PC-3 (cell line): ENCODE measurements around the gene NSMCE1. TPM values are rescaled to one million over a fixed set of nuclear protein-coding genes. Genes with fewer than 3 reads are reported as not detected.

ENCODE experiments used
- ATAC-seq: fragments of 200-7000 bp; cut with Tn5 transposase; 2 replicates; pipeline ENCODE4 v1.9.1; 2020; ENCODE audit warnings: mild to moderate bottlenecking, moderate library complexity
- BruUV-seq: library from RNA; stranded (reverse); fragments of 400-500 nt; replicated peaks from 2 replicates; lab custom pipeline; 2021; lab: Mats Ljungman, UMichigan
- CTCF ChIA-PET: fragments of 300-600 bp; sonication (Branson Sonifier 250); formaldehyde crosslinking; loops from one replicate; lab custom pipeline; 2022; ENCODE audit warnings: antibody characterized with exemption; lab: Charles Lee
- POLR2A ChIA-PET: fragments of 300-600 bp; sonication (Branson Sonifier 250); formaldehyde crosslinking; loops from one replicate; lab custom pipeline; 2022; ENCODE audit warnings: antibody characterized with exemption; ENCODE audit not compliant: unreplicated experiment; lab: Charles Lee
- DNase-seq: peaks from one replicate; pipeline ENCODE4 v3.0.0-alpha.2; 2015
- H2AFZ ChIP-seq: fragments of 300-600 bp; sonication (generic); 2 replicates; pipeline ENCODE4 v1.6.0; 2016; ENCODE audit warnings: antibody characterized with exemption, low read length
- H3F3A ChIP-seq: fragments of 300-600 bp; sonication (generic); one replicate; pipeline ENCODE4 v1.6.0; 2017; ENCODE audit warnings: antibody characterized with exemption, low read length, control low read depth, mild to moderate bottlenecking; ENCODE audit not compliant: unreplicated experiment
- H3K27ac ChIP-seq: fragments of 300-600 bp; sonication (generic); 2 replicates; pipeline ENCODE4 v1.5.1; 2016; ENCODE audit warnings: mild to moderate bottlenecking, low read length
- H3K27me3 ChIP-seq: fragments of 300-600 bp; sonication (generic); 2 replicates; pipeline ENCODE4 v1.6.1; 2016; ENCODE audit warnings: low read length, mixed read lengths
- H3K36me3 ChIP-seq: fragments of 300-600 bp; sonication (generic); 2 replicates; pipeline ENCODE4 v1.6.1; 2016; ENCODE audit warnings: low read depth, mixed run types, low read length, mixed read lengths
- H3K4me1 ChIP-seq: fragments of 300-600 bp; sonication (generic); 2 replicates; pipeline ENCODE4 v1.5.1; 2016; ENCODE audit warnings: low read length; ENCODE audit not compliant: insufficient read depth
- H3K4me2 ChIP-seq: fragments of 300-600 bp; sonication (generic); 2 replicates; pipeline ENCODE4 v1.6.0; 2016; ENCODE audit warnings: low read length
- H3K4me3 ChIP-seq: fragments of 300-600 bp; sonication (generic); 2 replicates; pipeline ENCODE4 v1.5.1; 2016; ENCODE audit warnings: mild to moderate bottlenecking, low read length, mixed read lengths
- H3K79me2 ChIP-seq: fragments of 300-600 bp; sonication (generic); 2 replicates; pipeline ENCODE4 v1.6.1; 2017; ENCODE audit warnings: low read length, mixed read lengths
- H3K9ac ChIP-seq: fragments of 300-600 bp; sonication (generic); 2 replicates; pipeline ENCODE4 v1.6.0; 2016; ENCODE audit warnings: mild to moderate bottlenecking, low read length
- H3K9me2 ChIP-seq: fragments of 300-600 bp; sonication (generic); replicated peaks from 2 replicates; pipeline ENCODE4 v1.6.1; 2016; ENCODE audit warnings: mixed run types, low read length, mixed read lengths
- H3K9me3 ChIP-seq: fragments of 300-600 bp; sonication (generic); 2 replicates; pipeline ENCODE4 v1.6.1; 2016; ENCODE audit warnings: low read length, mixed read lengths
- H4K20me1 ChIP-seq: fragments of 300-600 bp; sonication (generic); 2 replicates; pipeline ENCODE4 v1.6.1; 2016; ENCODE audit warnings: low read length, mixed read lengths
- CTCF ChIP-seq: fragments of 300-600 bp; sonication (generic); conservative IDR thresholded peaks from 2 replicates; pipeline ENCODE4 v1.5.1; 2017; ENCODE audit warnings: antibody characterized with exemption, low read depth, mild to moderate bottlenecking, low read length
- EZH2 ChIP-seq: fragments of 300-600 bp; sonication (generic); IDR thresholded peaks from one replicate; pipeline ENCODE4 v1.6.1; 2017; ENCODE audit warnings: antibody characterized with exemption, mild to moderate bottlenecking, low read length; ENCODE audit not compliant: unreplicated experiment
- EZH2phosphoT487 ChIP-seq: fragments of 300-600 bp; sonication (generic); IDR thresholded peaks from 2 replicates; pipeline ENCODE4 v1.6.1; 2018; ENCODE audit warnings: mild to moderate bottlenecking, antibody characterized with exemption, low read length, borderline replicate concordance
- intact Hi-C: fragments of 100-400 bp; cut with micrococcal nuclease; formaldehyde crosslinking; loops from 2 replicates; pipeline ENCODE4 v1.9.0; 2023
- total RNA-seq: library from RNA; depleted of rRNA; stranded (reverse); fragments of >200 nt; gene quantifications from 2 replicates; pipeline ENCODE4 v1.2.3, GENCODE V29; 2014

Gene NSMCE1
- total RNA-seq, 1 experiment from 2014 or later, result 32.5 TPM

GRCh38 chr16:27220991-27221390 is 47.6 kb downstream of the NSMCE1 start:
- Histone ChIP-seq H2AFZ (no peak overlapping the region), H3K27ac (no peak overlapping the region), H3K9me3 (no peaks in the 10 kb centered on the region), H3K79me2 (no peaks in the 10 kb centered on the region), H4K20me1 (no peaks in the 10 kb centered on the region), H3K36me3 (no peaks in the 10 kb centered on the region), H3K9me2 (no peaks in the 10 kb centered on the region), H3K27me3 (no peaks in the 10 kb centered on the region), H3K4me2 (no peak overlapping the region), H3F3A (no peaks in the 10 kb centered on the region), H3K4me1 (no peaks in the 10 kb centered on the region), H3K4me3 (no peak overlapping the region), H3K9ac (no peak overlapping the region)
- intact Hi-C loops, result no loop called here
- ATAC-seq (no peak), DNase-seq (no peak)
- CTCF ChIA-PET, result no interaction called here
- BruUV-seq, result TSS peak; percentile 13
- no peak for TF ChIP-seq CTCF
- TF ChIP-seq EZH2phosphoT487, result no peak
- TF ChIP-seq EZH2, result no peak
- POLR2A ChIA-PET, result no interaction called here

GRCh38 chr16:27220527-27220926 is 48.0 kb downstream of the NSMCE1 start:
- Histone ChIP-seq H3K9me2 (no peaks in the 10 kb centered on the region), H2AFZ (no peak overlapping the region), H3K4me3 (no peak overlapping the region), H3K9me3 (no peaks in the 10 kb centered on the region), H3K36me3 (no peaks in the 10 kb centered on the region), H3K4me1 (no peaks in the 10 kb centered on the region), H3K79me2 (no peaks in the 10 kb centered on the region), H3K27me3 (no peaks in the 10 kb centered on the region), H3K4me2 (no peak overlapping the region), H4K20me1 (no peaks in the 10 kb centered on the region), H3F3A (no peaks in the 10 kb centered on the region), H3K9ac (no peak overlapping the region), H3K27ac (no peak overlapping the region)
- intact Hi-C loops, result no loop called here
- ChIA-PET POLR2A (no interaction called here), CTCF (no interaction called here)
- no peak for TF ChIP-seq EZH2phosphoT487
- TF ChIP-seq EZH2, result no peak
- TF ChIP-seq CTCF, result no peak
- DNase-seq (no peak), ATAC-seq (no peak)
- BruUV-seq, result no TSS peak

- TF ChIP-seq EZH2 (no peak), CTCF (no peak), EZH2phosphoT487 (no peak)
- POLR2A ChIA-PET, result no interaction called here
- no TSS peak for BruUV-seq
- DNase-seq (no peak), ATAC-seq (no peak)
- H4K20me1 ChIP-seq, result no peaks in the 10 kb centered on the region
- H3K27ac ChIP-seq, result no peak overlapping the region
- no peaks in the 10 kb centered on the region for H3K4me1 ChIP-seq
- no peaks in the 10 kb centered on the region for H3F3A ChIP-seq
- H3K4me3 ChIP-seq, result no peak overlapping the region
- H3K4me2 ChIP-seq, result no peak overlapping the region
- H3K9me3 ChIP-seq, result no peaks in the 10 kb centered on the region
- no peak overlapping the region for H2AFZ ChIP-seq
- no peaks in the 10 kb centered on the region for H3K27me3 ChIP-seq
- no peaks in the 10 kb centered on the region for H3K36me3 ChIP-seq
- H3K9ac ChIP-seq, result no peak overlapping the region
- H3K79me2 ChIP-seq, result no peaks in the 10 kb centered on the region
- CTCF ChIA-PET, result no interaction called here
- intact Hi-C loops, result no loop called here
- H3K9me2 ChIP-seq, result no peaks in the 10 kb centered on the region
These were observed 48.5 kb downstream of the NSMCE1 start for GRCh38 chr16:27220120-27220519.
